HepG2 (cell line): ENCODE measurements around the gene ARPC5. TPM values are rescaled to one million over a fixed set of nuclear protein-coding genes. Genes with fewer than 3 reads are reported as not detected.

Source experiments
- AKAP8 ChIP-seq: sonication (generic); formaldehyde crosslinking; IDR thresholded peaks from 2 replicates; pipeline ENCODE4 v1.5.1; 2020; ENCODE audit warnings: mild to moderate bottlenecking, missing genetic modification reagents
- ATF4 ChIP-seq, 2 experiments: fragments of 450-650 bp in 1 of 2; sonication (generic) in 1 of 2; formaldehyde crosslinking; IDR thresholded peaks; 2 replicates each; pipeline versions ENCODE4 v1.5.0 to v1.8.0; 2020 to 2022; ENCODE audit warnings: mild to moderate bottlenecking in 1 of 2, missing genetic modification reagents in 1 of 2
- ETV6 ChIP-seq: sonication (generic); formaldehyde crosslinking; conservative IDR thresholded peaks from 2 replicates; pipeline ENCODE4 v1.4.0; 2020; ENCODE audit warnings: missing genetic modification reagents
- HNRNPLL ChIP-seq: fragments of 200-400 bp; formaldehyde crosslinking; IDR thresholded peaks from 2 replicates; pipeline ENCODE4 v1.6.1; 2017; ENCODE audit warnings: mild to moderate bottlenecking, low read depth, low read length; ENCODE audit not compliant: poor library complexity, severe bottlenecking
- KAT8 ChIP-seq: IDR thresholded peaks from 2 replicates; pipeline ENCODE4 v1.6.1; 2016; ENCODE audit warnings: missing genetic modification reagents, missing compliant biosample characterization
- LBX2 ChIP-seq: sonication (generic); formaldehyde crosslinking; IDR thresholded peaks from 2 replicates; pipeline ENCODE4 v1.5.0; 2020; ENCODE audit warnings: missing genetic modification reagents, mild to moderate bottlenecking, borderline replicate concordance
- MEF2D ChIP-seq: sonication (generic); formaldehyde crosslinking; IDR thresholded peaks from 2 replicates; pipeline ENCODE4 v1.5.1; 2020; ENCODE audit warnings: mild to moderate bottlenecking, missing genetic modification reagents
- NCOA5 ChIP-seq: sonication (generic); formaldehyde crosslinking; IDR thresholded peaks from 2 replicates; pipeline ENCODE4 v1.4.0; 2020; ENCODE audit warnings: missing genetic modification reagents
- NFE2 ChIP-seq: sonication (generic); formaldehyde crosslinking; IDR thresholded peaks from 2 replicates; pipeline ENCODE4 v1.4.0; 2020; ENCODE audit warnings: missing genetic modification reagents
- REL ChIP-seq: sonication (generic); formaldehyde crosslinking; conservative IDR thresholded peaks from 2 replicates; pipeline ENCODE4 v1.8.0; 2022; ENCODE audit warnings: mild to moderate bottlenecking, missing genetic modification reagents, moderate library complexity
- SOX6 ChIP-seq, 2 experiments: fragments of 450-650 bp in 1 of 2; sonication (generic) in 1 of 2; formaldehyde crosslinking in 1 of 2; IDR thresholded peaks; 2 replicates each; pipeline versions ENCODE4 v1.4.0 to v1.6.1; 2017 to 2020; ENCODE audit warnings: antibody characterized with exemption in 1 of 2, mild to moderate bottlenecking in 1 of 2, missing genetic modification reagents in 1 of 2
- TRIM22 ChIP-seq: fragments of 450-650 bp; IDR thresholded peaks from 2 replicates; pipeline ENCODE4 v1.6.1; 2017
- ZFX ChIP-seq: sonication (generic); formaldehyde crosslinking; IDR thresholded peaks from 2 replicates; pipeline ENCODE4 v1.4.0; 2020; ENCODE audit warnings: mild to moderate bottlenecking, low read depth, missing genetic modification reagents, moderate library complexity
- ZKSCAN5 ChIP-seq: sonication (generic); formaldehyde crosslinking; IDR thresholded peaks from 2 replicates; pipeline ENCODE4 v1.5.1; 2020; ENCODE audit warnings: mild to moderate bottlenecking, missing genetic modification reagents
- ZNF276 ChIP-seq: sonication (generic); formaldehyde crosslinking; IDR thresholded peaks from 2 replicates; pipeline ENCODE4 v1.4.0; 2020; ENCODE audit warnings: mild to moderate bottlenecking, low read depth, missing genetic modification reagents
- ZNF296 ChIP-seq: sonication (generic); formaldehyde crosslinking; conservative IDR thresholded peaks from 2 replicates; pipeline ENCODE4 v1.5.0; 2020; ENCODE audit warnings: mild to moderate bottlenecking, missing genetic modification reagents
- ZNF383 ChIP-seq: sonication (generic); formaldehyde crosslinking; IDR thresholded peaks from 2 replicates; pipeline ENCODE4 v1.4.0; 2020; ENCODE audit warnings: missing genetic modification reagents, mild to moderate bottlenecking, borderline replicate concordance
- ZNF451 ChIP-seq: sonication (generic); formaldehyde crosslinking; IDR thresholded peaks from 2 replicates; pipeline ENCODE4 v1.5.0; 2020; ENCODE audit warnings: mild to moderate bottlenecking, missing genetic modification reagents
- ZNF546 ChIP-seq: sonication (generic); formaldehyde crosslinking; conservative IDR thresholded peaks from 2 replicates; pipeline ENCODE4 v1.8.1; 2023; ENCODE audit warnings: mild to moderate bottlenecking, missing genetic modification reagents
- ZNF550 ChIP-seq: sonication (generic); formaldehyde crosslinking; IDR thresholded peaks from 2 replicates; pipeline ENCODE4 v1.4.0; 2020; ENCODE audit warnings: mild to moderate bottlenecking, missing genetic modification reagents, borderline replicate concordance
- ZNF660 ChIP-seq: sonication (generic); formaldehyde crosslinking; IDR thresholded peaks from 2 replicates; pipeline ENCODE4 v1.5.1; 2020; ENCODE audit warnings: mild to moderate bottlenecking, low read depth, missing genetic modification reagents, borderline replicate concordance
- ZSCAN21 ChIP-seq: sonication (generic); formaldehyde crosslinking; IDR thresholded peaks from 2 replicates; pipeline ENCODE4 v1.8.0; 2022; ENCODE audit warnings: mild to moderate bottlenecking, missing genetic modification reagents, moderate library complexity, borderline replicate concordance
- ZSCAN31 ChIP-seq: sonication (generic); formaldehyde crosslinking; IDR thresholded peaks from 2 replicates; pipeline ENCODE4 v1.5.0; 2020; ENCODE audit warnings: low read depth, mild to moderate bottlenecking, missing genetic modification reagents
- polyA plus RNA-seq, 8 experiments: library from polyadenylated mRNA; depleted of rRNA in 3 of 8; stranded (reverse) in 7 of 8; unstranded in 1 of 8; fragments of >200 nt; fragmentation: Illumina TruSeq in 4 of 8; extraction: Trizol in 4 of 8; gene quantifications; 2 replicates each; pipeline versions ENCODE4 v1.2.1 to v1.2.3, GENCODE V29; 2011 to 2016; ENCODE audit warnings: low read depth in 4 of 8, missing spikeins in 1 of 8, mixed read lengths in 1 of 8; ENCODE audit not compliant: insufficient read depth in 1 of 8
- total RNA-seq, 5 experiments: library from RNA; depleted of rRNA; stranded (reverse); fragments of >200 nt; fragmentation: Illumina TruSeq; extraction: Trizol; gene quantifications; 2 replicates each; pipeline ENCODE4 v1.2.3, GENCODE V29; 2016; ENCODE audit warnings: low read depth in 1 of 5
- TF ChIP-seq, protein P1 (sequence below): sonication (generic); formaldehyde crosslinking; IDR thresholded peaks from 2 replicates; pipeline ENCODE4 v1.4.0; 2020; ENCODE audit warnings: low read depth, mild to moderate bottlenecking, missing genetic modification reagents

ARPC5 gene
- total and polyA plus RNA-seq, 2 of the 13 experiments (the other 11 are each of a cell fraction or from before 2014, with no cell fraction given), result 48.4 to 106 TPM

- TF ChIP-seq, protein P1, sequence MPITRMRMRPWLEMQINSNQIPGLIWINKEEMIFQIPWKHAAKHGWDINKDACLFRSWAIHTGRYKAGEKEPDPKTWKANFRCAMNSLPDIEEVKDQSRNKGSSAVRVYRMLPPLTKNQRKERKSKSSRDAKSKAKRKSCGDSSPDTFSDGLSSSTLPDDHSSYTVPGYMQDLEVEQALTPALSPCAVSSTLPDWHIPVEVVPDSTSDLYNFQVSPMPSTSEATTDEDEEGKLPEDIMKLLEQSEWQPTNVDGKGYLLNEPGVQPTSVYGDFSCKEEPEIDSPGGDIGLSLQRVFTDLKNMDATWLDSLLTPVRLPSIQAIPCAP, result no peak
- TF ChIP-seq ZNF276 (CRISPR knock-in tag) (0 out of 2 replicates have a peak, but pooled peaks have one; percentile 35), ZSCAN21 (CRISPR knock-in tag) (peak; percentile 48; the same call in 1 of the 2 replicates), ETV6 (CRISPR knock-in tag) (peak; percentile 19; the same call in 1 of the 2 replicates), HNRNPLL (peak; percentile 67), ZKSCAN5 (CRISPR knock-in tag) (no peak), ZSCAN31 (peak; percentile 44; the same call in 1 of the 2 replicates), AKAP8 (CRISPR knock-in tag) (no peak), ZNF660 (CRISPR knock-in tag) (no peak), LBX2 (CRISPR knock-in tag) (peak; percentile 79; the same call in 1 of the 2 replicates), SOX6 (IDR thresholded peaks at IDR 0.05) (no peak), SOX6 (CRISPR knock-in tag; IDR thresholded peaks at IDR 0.05) (peak; percentile 35; the same call in 1 of the 2 replicates), ZFX (CRISPR knock-in tag) (peak; percentile 92), KAT8 (CRISPR knock-in tag) (peak; percentile 68), ZNF296 (CRISPR knock-in tag) (no peak), NCOA5 (CRISPR knock-in tag) (no peak), MEF2D (no peak), ZNF546 (CRISPR knock-in tag) (no peak), ZNF550 (CRISPR knock-in tag) (0 out of 2 replicates have a peak, but pooled peaks have one; percentile 48), ZNF451 (CRISPR knock-in tag) (no peak; the same call in 1 of the 2 replicates), REL (CRISPR knock-in tag) (peak; percentile 48; the same call in 1 of the 2 replicates), ZNF383 (CRISPR knock-in tag) (0 out of 2 replicates have a peak, but pooled peaks have one; percentile 34), ATF4 (CRISPR knock-in tag; IDR thresholded peaks at IDR 0.05) (peak in 1 of 2 experiments; percentile 70; a peak in 1 of 4 replicates), TRIM22 (no peak), NFE2 (CRISPR knock-in tag) (no peak)
Observed at GRCh38 chr1:183635606-183636333, at the start of gene ARPC5 (continued).
